ENCODE measurements around the gene SMIM11.
"Not testable (repeated sequence)": the region's sequence is repeated elsewhere in the genome, so short reads cannot be mapped to it uniquely, and the experiment has no call there.

SMIM11 gene

GRCh38 chr21:34374940-34375618 is at the start of gene SMIM11:
SMIM11 (plus strand) TSS chr21:34375507; CDS start chr21:34379505, 3,998 bp downstream.
- DNase-seq = not testable (repeated sequence)

- DNase-seq = no peak
These were observed 45.3 kb upstream of the SMIM11 start for GRCh38 chr21:34330055-34330454.

- no peak for DNase-seq
These were observed 43.6 kb upstream of the SMIM11 start for GRCh38 chr21:34331726-34332125.

GRCh38 chr21:34332347-34332746 is 43.0 kb upstream of the SMIM11 start:
- DNase-seq = no peak

GRCh38 chr21:34333121-34333739 is 42.1 kb upstream of the SMIM11 start:
- DNase-seq = no peak

GRCh38 chr21:34335316-34335715 is 40.0 kb upstream of the SMIM11 start:
- DNase-seq = peak; percentile 36

- no peak for DNase-seq
These were observed 39.1 kb upstream of the SMIM11 start for GRCh38 chr21:34336245-34336644.

GRCh38 chr21:34336756-34337391 is 38.4 kb upstream of the SMIM11 start:
- DNase-seq = no peak

- no peak for DNase-seq
These were observed 37.6 kb upstream of the SMIM11 start for GRCh38 chr21:34337741-34338140.

- DNase-seq = no peak
These were observed 37.1 kb upstream of the SMIM11 start for GRCh38 chr21:34338226-34338625.

- no peak for DNase-seq
These were observed 35.2 kb upstream of the SMIM11 start for GRCh38 chr21:34340061-34340460.

- DNase-seq = no peak
These were observed 32.8 kb upstream of the SMIM11 start for GRCh38 chr21:34342476-34342875.

GRCh38 chr21:34343347-34343746 is 32.0 kb upstream of the SMIM11 start:
- DNase-seq = no peak

- DNase-seq = no peak
These were observed 31.4 kb upstream of the SMIM11 start for GRCh38 chr21:34343838-34344381.

- DNase-seq = no peak
These were observed 30.7 kb upstream of the SMIM11 start for GRCh38 chr21:34344584-34344983.

- no peak for DNase-seq
These were observed 30.0 kb upstream of the SMIM11 start for GRCh38 chr21:34345091-34345871.

GRCh38 chr21:34345892-34346291 is 29.4 kb upstream of the SMIM11 start:
- no peak for DNase-seq

- no peak for DNase-seq
These were observed 26.3 kb upstream of the SMIM11 start for GRCh38 chr21:34348890-34349519.

GRCh38 chr21:34351786-34352241 is 23.5 kb upstream of the SMIM11 start:
- peak; percentile 71 for DNase-seq

- no peak for DNase-seq
These were observed 22.8 kb upstream of the SMIM11 start for GRCh38 chr21:34352556-34352955.

- DNase-seq = no peak
These were observed 22.1 kb upstream of the SMIM11 start for GRCh38 chr21:34353182-34353581.

GRCh38 chr21:34354836-34355235 is 20.5 kb upstream of the SMIM11 start:
- no peak for DNase-seq

- DNase-seq = no peak
These were observed 19.7 kb upstream of the SMIM11 start for GRCh38 chr21:34355570-34355969.

Measured in NCI-H748 treated with DMSO at 0.1 percent for 48 hours (cell line).